DOHH2 (cell line): ENCODE results near the gene FSTL4.
A peak's percentile ranks its signal among the peaks of the same experiment; 100 is the strongest.

Source experiments
- H3F3A ChIP-seq: fragments of 200-600 bp; sonication (generic), shearing (Covaris generic); 2 replicates; pipeline ENCODE4 v1.6.0; 2016; ENCODE audit warnings: antibody characterized with exemption, mild to moderate bottlenecking; ENCODE audit not compliant: control insufficient read depth, insufficient read depth
- H3K27ac ChIP-seq: fragments of 200-600 bp; sonication (generic); 2 replicates; pipeline ENCODE4 v1.5.1; 2014; ENCODE audit warnings: low read depth, mild to moderate bottlenecking, low read length, moderate library complexity
- H3K27me3 ChIP-seq: fragments of 200-600 bp; sonication (generic); 2 replicates; pipeline ENCODE4 v1.6.1; 2014; ENCODE audit warnings: mild to moderate bottlenecking, low read length, mixed read lengths; ENCODE audit not compliant: control insufficient read depth
- H3K36me3 ChIP-seq: fragments of 200-600 bp; sonication (generic); 2 replicates; pipeline ENCODE4 v1.6.1; 2014; ENCODE audit warnings: mild to moderate bottlenecking, low read length, moderate library complexity, mixed read lengths; ENCODE audit not compliant: control insufficient read depth
- H3K4me1 ChIP-seq: fragments of 200-600 bp; sonication (generic); 2 replicates; pipeline ENCODE4 v1.6.1; 2014; ENCODE audit warnings: mild to moderate bottlenecking, low read length, mixed read lengths; ENCODE audit not compliant: control insufficient read depth
- H3K4me2 ChIP-seq: fragments of 200-600 bp; sonication (generic); 2 replicates; pipeline ENCODE4 v1.6.0; 2014; ENCODE audit warnings: mild to moderate bottlenecking, low read length, moderate library complexity
- H3K4me3 ChIP-seq: fragments of 200-600 bp; sonication (generic); 2 replicates; pipeline ENCODE4 v1.5.1; 2014; ENCODE audit warnings: mild to moderate bottlenecking, low read length, mixed read lengths
- H3K79me2 ChIP-seq: fragments of 200-600 bp; sonication (generic); 2 replicates; pipeline ENCODE4 v1.6.1; 2014; ENCODE audit warnings: mild to moderate bottlenecking, low read length, mixed read lengths; ENCODE audit not compliant: control insufficient read depth
- H3K9me2 ChIP-seq: fragments of 200-600 bp; sonication (generic); replicated peaks from 2 replicates; pipeline ENCODE4 v1.6.1; 2014; ENCODE audit warnings: mild to moderate bottlenecking, low read length, mixed read lengths; ENCODE audit not compliant: control insufficient read depth
- H3K9me3 ChIP-seq: fragments of 200-600 bp; sonication (generic); 2 replicates; pipeline ENCODE4 v1.6.1; 2014; ENCODE audit warnings: antibody characterized with exemption, low read length, mixed read lengths; ENCODE audit not compliant: control insufficient read depth, insufficient read depth
- H4K20me1 ChIP-seq: fragments of 200-600 bp; sonication (generic); 2 replicates; pipeline ENCODE4 v1.6.0; 2014; ENCODE audit warnings: low read depth, mild to moderate bottlenecking, antibody characterized with exemption, low read length, moderate library complexity; ENCODE audit not compliant: control insufficient read depth, insufficient read depth
- CTCF ChIP-seq: fragments of 200-600 bp; sonication (generic); IDR thresholded peaks from one replicate; pipeline ENCODE4 v1.5.1; 2014; ENCODE audit warnings: antibody characterized with exemption, mild to moderate bottlenecking, low read depth, low read length; ENCODE audit not compliant: poor library complexity, severe bottlenecking
- EZH2phosphoT487 ChIP-seq: fragments of 200-600 bp; sonication (generic); IDR thresholded peaks from 2 replicates; pipeline ENCODE4 v1.6.1; 2017; ENCODE audit warnings: borderline replicate concordance, mild to moderate bottlenecking, antibody characterized with exemption, low read length, moderate library complexity, mixed read lengths

Gene FSTL4

GRCh38 chr5:133366438-133366837 lies 245.9 kb downstream of the FSTL4 start:
- H3K4me3 ChIP-seq = no peak overlapping the region
- no peak overlapping the region for H3K27ac ChIP-seq
- H4K20me1 ChIP-seq = no peaks in the 10 kb centered on the region
- no peaks in the 10 kb centered on the region for H3K9me3 ChIP-seq
- no peaks in the 10 kb centered on the region for H3K4me1 ChIP-seq
- no peaks in the 10 kb centered on the region for H3F3A ChIP-seq
- no peak overlapping the region for H3K4me2 ChIP-seq
- H3K9me2 ChIP-seq = no peaks in the 10 kb centered on the region
- H3K36me3 ChIP-seq = no peaks in the 10 kb centered on the region
- TF ChIP-seq CTCF = no peak
- no peak for TF ChIP-seq EZH2phosphoT487
- peaks cover 24% of the 10 kb centered on the region for H3K27me3 ChIP-seq
- no peaks in the 10 kb centered on the region for H3K79me2 ChIP-seq

GRCh38 chr5:133365738-133366137 lies 246.6 kb downstream of the FSTL4 start:
- no peaks in the 10 kb centered on the region for H4K20me1 ChIP-seq
- no peaks in the 10 kb centered on the region for H3K36me3 ChIP-seq
- H3K4me2 ChIP-seq = no peak overlapping the region
- no peaks in the 10 kb centered on the region for H3F3A ChIP-seq
- TF ChIP-seq EZH2phosphoT487 (no peak), CTCF (no peak)
- H3K79me2 ChIP-seq = no peaks in the 10 kb centered on the region
- no peaks in the 10 kb centered on the region for H3K9me3 ChIP-seq
- no peaks in the 10 kb centered on the region for H3K4me1 ChIP-seq
- H3K9me2 ChIP-seq = no peaks in the 10 kb centered on the region
- no peak overlapping the region for H3K27ac ChIP-seq
- H3K27me3 ChIP-seq = peaks cover 24% of the 10 kb centered on the region
- H3K4me3 ChIP-seq = no peak overlapping the region

GRCh38 chr5:133364936-133365707 lies 247.2 kb downstream of the FSTL4 start:
- Histone ChIP-seq H3K9me2 (no peaks in the 10 kb centered on the region), H3K79me2 (no peaks in the 10 kb centered on the region), H3F3A (no peaks in the 10 kb centered on the region), H3K4me3 (no peak overlapping the region), H4K20me1 (no peaks in the 10 kb centered on the region), H3K36me3 (no peaks in the 10 kb centered on the region), H3K27me3 (peaks cover 24% of the 10 kb centered on the region), H3K27ac (no peak overlapping the region), H3K4me1 (no peaks in the 10 kb centered on the region), H3K4me2 (no peak overlapping the region), H3K9me3 (no peaks in the 10 kb centered on the region)
- no peak for TF ChIP-seq EZH2phosphoT487
- peak; percentile 59 for TF ChIP-seq CTCF
